ENCODE measurements around the gene PTPRD. TPM values are rescaled to one million over a fixed set of nuclear protein-coding genes. Genes with fewer than 3 reads are reported as not detected.

PTPRD gene
- total RNA-seq, 1 experiment from 2014 or later: not detected

DNA sequence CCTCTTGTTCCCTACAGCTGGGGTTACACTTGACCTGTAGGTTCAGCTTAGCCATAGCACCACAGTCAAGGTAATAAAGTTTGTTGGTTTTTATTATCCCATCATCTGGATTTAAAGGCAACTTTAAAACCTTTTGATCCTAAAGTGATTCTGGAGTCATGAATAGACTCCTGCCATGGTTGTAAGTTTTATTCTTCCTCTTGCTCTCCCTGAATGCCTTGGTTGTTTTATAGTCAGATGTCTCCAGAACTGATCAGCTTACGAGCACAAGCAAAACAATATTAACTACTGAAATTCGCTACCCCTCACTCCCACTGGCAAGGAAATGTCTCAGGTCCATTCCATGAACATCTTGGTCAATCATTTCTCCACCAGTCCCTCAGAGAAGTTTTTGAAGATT is 1328.6 kb downstream of the PTPRD start:
- no peak for ATAC-seq
- no peaks in the 10 kb centered on the region for H3K4me1 ChIP-seq (ENCODE audit: control insufficient read depth, insufficient read depth, low read length)
- in situ Hi-C loops (cut with HindIII; ENCODE audit: low pct_unique_long_range_greater_than_20kb, low sequenced_read_pairs): no loop called here
- H3K9me3 ChIP-seq (ENCODE audit: control insufficient read depth, insufficient read depth, low read depth, low read length): no peaks in the 10 kb centered on the region
- DNase-seq (ENCODE audit: low read depth, low spot score): no peak
- no peak overlapping the region for H3K27ac ChIP-seq (ENCODE audit: low read length)
- H3K36me3 ChIP-seq (ENCODE audit: control insufficient read depth, insufficient read depth, low read length): no peaks in the 10 kb centered on the region
- intact Hi-C loops (cut with micrococcal nuclease; ENCODE audit: unreplicated experiment): no loop called here
- ChIA-PET POLR2A (no interaction called here), CTCF (no interaction called here)
- H3K4me3 ChIP-seq (ENCODE audit: low read depth in 2 of 2, low read length in 2 of 2): no peak overlapping the region
- H3K27me3 ChIP-seq (ENCODE audit: control insufficient read depth, insufficient read depth, low read length): no peaks in the 10 kb centered on the region
- TF ChIP-seq, protein P1, sequence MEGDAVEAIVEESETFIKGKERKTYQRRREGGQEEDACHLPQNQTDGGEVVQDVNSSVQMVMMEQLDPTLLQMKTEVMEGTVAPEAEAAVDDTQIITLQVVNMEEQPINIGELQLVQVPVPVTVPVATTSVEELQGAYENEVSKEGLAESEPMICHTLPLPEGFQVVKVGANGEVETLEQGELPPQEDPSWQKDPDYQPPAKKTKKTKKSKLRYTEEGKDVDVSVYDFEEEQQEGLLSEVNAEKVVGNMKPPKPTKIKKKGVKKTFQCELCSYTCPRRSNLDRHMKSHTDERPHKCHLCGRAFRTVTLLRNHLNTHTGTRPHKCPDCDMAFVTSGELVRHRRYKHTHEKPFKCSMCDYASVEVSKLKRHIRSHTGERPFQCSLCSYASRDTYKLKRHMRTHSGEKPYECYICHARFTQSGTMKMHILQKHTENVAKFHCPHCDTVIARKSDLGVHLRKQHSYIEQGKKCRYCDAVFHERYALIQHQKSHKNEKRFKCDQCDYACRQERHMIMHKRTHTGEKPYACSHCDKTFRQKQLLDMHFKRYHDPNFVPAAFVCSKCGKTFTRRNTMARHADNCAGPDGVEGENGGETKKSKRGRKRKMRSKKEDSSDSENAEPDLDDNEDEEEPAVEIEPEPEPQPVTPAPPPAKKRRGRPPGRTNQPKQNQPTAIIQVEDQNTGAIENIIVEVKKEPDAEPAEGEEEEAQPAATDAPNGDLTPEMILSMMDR (IDR thresholded peaks at IDR 0.05): no peak
- TF ChIP-seq, protein P2, sequence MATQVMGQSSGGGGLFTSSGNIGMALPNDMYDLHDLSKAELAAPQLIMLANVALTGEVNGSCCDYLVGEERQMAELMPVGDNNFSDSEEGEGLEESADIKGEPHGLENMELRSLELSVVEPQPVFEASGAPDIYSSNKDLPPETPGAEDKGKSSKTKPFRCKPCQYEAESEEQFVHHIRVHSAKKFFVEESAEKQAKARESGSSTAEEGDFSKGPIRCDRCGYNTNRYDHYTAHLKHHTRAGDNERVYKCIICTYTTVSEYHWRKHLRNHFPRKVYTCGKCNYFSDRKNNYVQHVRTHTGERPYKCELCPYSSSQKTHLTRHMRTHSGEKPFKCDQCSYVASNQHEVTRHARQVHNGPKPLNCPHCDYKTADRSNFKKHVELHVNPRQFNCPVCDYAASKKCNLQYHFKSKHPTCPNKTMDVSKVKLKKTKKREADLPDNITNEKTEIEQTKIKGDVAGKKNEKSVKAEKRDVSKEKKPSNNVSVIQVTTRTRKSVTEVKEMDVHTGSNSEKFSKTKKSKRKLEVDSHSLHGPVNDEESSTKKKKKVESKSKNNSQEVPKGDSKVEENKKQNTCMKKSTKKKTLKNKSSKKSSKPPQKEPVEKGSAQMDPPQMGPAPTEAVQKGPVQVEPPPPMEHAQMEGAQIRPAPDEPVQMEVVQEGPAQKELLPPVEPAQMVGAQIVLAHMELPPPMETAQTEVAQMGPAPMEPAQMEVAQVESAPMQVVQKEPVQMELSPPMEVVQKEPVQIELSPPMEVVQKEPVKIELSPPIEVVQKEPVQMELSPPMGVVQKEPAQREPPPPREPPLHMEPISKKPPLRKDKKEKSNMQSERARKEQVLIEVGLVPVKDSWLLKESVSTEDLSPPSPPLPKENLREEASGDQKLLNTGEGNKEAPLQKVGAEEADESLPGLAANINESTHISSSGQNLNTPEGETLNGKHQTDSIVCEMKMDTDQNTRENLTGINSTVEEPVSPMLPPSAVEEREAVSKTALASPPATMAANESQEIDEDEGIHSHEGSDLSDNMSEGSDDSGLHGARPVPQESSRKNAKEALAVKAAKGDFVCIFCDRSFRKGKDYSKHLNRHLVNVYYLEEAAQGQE (IDR thresholded peaks at IDR 0.05; ENCODE audit: insufficient read depth in 1 of 2, low read depth in 2 of 2, low read length in 1 of 2): no peak
- TF ChIP-seq TCF7L2 (IDR thresholded peaks at IDR 0.05; ENCODE audit: low read depth, low read length) (no peak), SIN3A (IDR thresholded peaks at IDR 0.05; ENCODE audit: borderline replicate concordance, insufficient read depth, low read depth, low read length) (no peak), POLR2AphosphoS5 (IDR thresholded peaks at IDR 0.05; ENCODE audit: low read depth, low read length) (no peak)
- BruUV-seq (replicated peaks): no TSS peak

DNA sequence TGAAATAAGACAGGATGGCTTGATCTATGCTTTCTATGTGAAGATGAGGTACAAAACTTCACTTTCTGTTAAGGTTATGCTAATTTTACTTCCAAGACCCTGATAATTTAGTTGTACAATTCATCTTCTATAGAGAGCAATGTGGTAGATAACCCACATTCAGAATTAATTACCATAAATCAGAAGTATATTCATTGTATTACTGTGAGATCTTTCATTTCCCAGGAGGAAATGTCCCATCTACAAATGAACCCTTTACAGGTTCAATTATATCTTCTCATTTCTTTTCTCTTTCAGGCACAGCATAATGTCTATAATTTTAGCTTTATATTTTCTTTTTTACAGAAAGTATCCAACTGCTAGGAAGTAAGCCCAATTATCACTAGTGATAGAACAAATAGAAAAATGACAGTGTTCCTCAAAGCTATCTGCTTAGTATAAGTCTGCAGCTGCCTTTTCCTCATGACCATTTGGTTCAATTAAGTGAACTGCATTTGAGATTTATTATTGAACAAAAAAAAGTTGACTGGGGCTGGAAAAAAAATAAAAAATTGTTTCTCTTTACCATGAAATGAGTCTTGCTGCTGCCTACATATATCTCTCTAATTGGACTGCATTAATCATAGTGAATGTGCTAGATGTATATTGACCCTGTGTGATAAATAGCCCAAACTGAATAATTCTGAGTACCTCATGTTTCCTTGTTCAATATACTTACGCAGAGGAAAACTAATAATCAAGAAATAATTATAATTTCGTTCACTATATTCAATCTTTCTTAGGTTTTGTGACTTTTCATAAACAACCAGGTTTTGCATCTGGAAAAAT is 1329.4 kb downstream of the PTPRD start:
- Histone ChIP-seq H3K27me3 (ENCODE audit: control insufficient read depth, insufficient read depth, low read length) (no peaks in the 10 kb centered on the region), H3K9me3 (ENCODE audit: control insufficient read depth, insufficient read depth, low read depth, low read length) (no peaks in the 10 kb centered on the region), H3K27ac (ENCODE audit: low read length) (no peak overlapping the region), H3K4me1 (ENCODE audit: control insufficient read depth, insufficient read depth, low read length) (no peaks in the 10 kb centered on the region), H3K36me3 (ENCODE audit: control insufficient read depth, insufficient read depth, low read length) (no peaks in the 10 kb centered on the region), H3K4me3 (ENCODE audit: low read depth in 2 of 2, low read length in 2 of 2) (no peak overlapping the region)
- POLR2A ChIA-PET: no interaction called here
- in situ Hi-C loops (cut with HindIII; ENCODE audit: low pct_unique_long_range_greater_than_20kb, low sequenced_read_pairs): no loop called here
- BruUV-seq (replicated peaks): no TSS peak
- CTCF ChIA-PET: no interaction called here
- intact Hi-C loops (cut with micrococcal nuclease; ENCODE audit: unreplicated experiment): no loop called here
- TF ChIP-seq POLR2AphosphoS5 (IDR thresholded peaks at IDR 0.05; ENCODE audit: low read depth, low read length) (no peak), SIN3A (IDR thresholded peaks at IDR 0.05; ENCODE audit: borderline replicate concordance, insufficient read depth, low read depth, low read length) (no peak), TCF7L2 (IDR thresholded peaks at IDR 0.05; ENCODE audit: low read depth, low read length) (no peak)
- TF ChIP-seq, protein P1 (IDR thresholded peaks at IDR 0.05): no peak
- TF ChIP-seq, protein P2 (IDR thresholded peaks at IDR 0.05; ENCODE audit: insufficient read depth in 1 of 2, low read depth in 2 of 2, low read length in 1 of 2): no peak
- DNase-seq (ENCODE audit: low read depth, low spot score) (no peak), ATAC-seq (no peak)
